Kidney tubule cell (primary cell): ENCODE data around the gene NANOS2.
"Not testable (repeated sequence)": the region's sequence is repeated elsewhere in the genome, so short reads cannot be mapped to it uniquely, and the experiment has no call there.

Experiments used
- DNase-seq: peaks from one replicate; pipeline ENCODE4 v3.0.0-alpha.2; 2018; ENCODE audit warnings: low spot score

The NANOS2 gene

GRCh38 chr19:45895983-45896599, 18.5 kb downstream of the NANOS2 start:
- not testable (repeated sequence) for DNase-seq

GRCh38 chr19:45895519-45895972, 19.0 kb downstream of the NANOS2 start:
- DNase-seq: no peak

- no peak for DNase-seq
Observed at GRCh38 chr19:45890877-45891276, 23.7 kb downstream of the NANOS2 start.

GRCh38 chr19:45889210-45889885, 25.2 kb downstream of the NANOS2 start:
- DNase-seq: no peak

GRCh38 chr19:45887200-45887710, 27.3 kb downstream of the NANOS2 start:
- no peak for DNase-seq

GRCh38 chr19:45886427-45887199, 28.0 kb downstream of the NANOS2 start:
- peak; percentile 91 for DNase-seq

- DNase-seq: peak; percentile 92
Observed at GRCh38 chr19:45885556-45886426, 28.8 kb downstream of the NANOS2 start, which contains the start of gene IRF2BP1. TSS of gene IRF2BP1 (minus strand) at chr19:45886141. CDS start at chr19:45885774, 367 bp downstream.

GRCh38 chr19:45884682-45885555, 29.7 kb downstream of the NANOS2 start:
- no peak for DNase-seq

GRCh38 chr19:45883881-45884681, 30.5 kb downstream of the NANOS2 start:
- no peak for DNase-seq

- DNase-seq: no peak
Observed at GRCh38 chr19:45883586-45883880, 31.0 kb downstream of the NANOS2 start.

- DNase-seq: peak; percentile 90
Observed at GRCh38 chr19:45882652-45883585, 31.7 kb downstream of the NANOS2 start.

GRCh38 chr19:45881909-45882528, 32.6 kb downstream of the NANOS2 start:
- peak; percentile 43 for DNase-seq

GRCh38 chr19:45881082-45881908, 33.3 kb downstream of the NANOS2 start:
- no peak for DNase-seq

GRCh38 chr19:45879971-45880370, 34.6 kb downstream of the NANOS2 start:
- no peak for DNase-seq

- DNase-seq: no peak
Observed at GRCh38 chr19:45879055-45879454, 35.5 kb downstream of the NANOS2 start.

GRCh38 chr19:45878043-45878794, 36.4 kb downstream of the NANOS2 start:
- DNase-seq: peak; percentile 59
